GM12892 (cell line): ENCODE results near the gene PRPF18.

Source experiments
- POLR2A ChIP-seq: IDR thresholded peaks from 2 replicates; pipeline ENCODE4 v1.6.1; 2011; ENCODE audit warnings: low read depth, low read length, control low read depth
- POLR2AphosphoS5 ChIP-seq: IDR thresholded peaks from 2 replicates; pipeline ENCODE4 v1.6.1; 2011; ENCODE audit warnings: low read depth, low read length, control low read depth

DNA sequence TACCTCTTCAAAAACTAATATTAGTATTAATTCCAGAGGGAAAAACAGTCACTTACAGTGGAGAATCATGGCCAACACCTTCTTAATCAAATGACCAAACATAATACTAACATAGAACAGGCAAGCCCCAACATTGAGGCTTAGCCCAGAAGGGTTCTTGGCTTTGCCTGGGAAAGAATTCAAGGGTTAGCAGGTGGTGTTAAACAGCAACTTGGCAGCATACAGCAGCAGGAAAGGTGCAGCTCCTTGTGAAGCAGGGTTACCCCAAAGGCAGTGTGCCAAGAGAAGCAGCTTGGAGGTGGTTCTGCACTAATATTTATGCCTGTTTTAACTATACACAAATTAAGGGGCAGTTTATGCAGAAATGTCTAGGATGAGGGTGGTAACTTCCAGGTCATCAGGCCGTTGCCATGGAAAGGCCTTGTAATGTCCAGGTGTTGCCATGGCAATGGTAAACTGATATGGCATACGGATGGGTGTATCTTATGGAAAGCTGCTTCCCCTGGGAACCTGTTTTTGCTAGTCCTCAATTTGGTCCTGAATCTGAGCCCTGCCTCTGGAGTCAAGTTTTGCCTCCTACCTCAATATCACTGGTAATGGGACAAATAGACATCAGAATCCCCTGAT, 30.8 kb upstream of the PRPF18 start:
- TF ChIP-seq POLR2A (no peak), POLR2AphosphoS5 (no peak)
